HEK293T (cell line): ENCODE measurements around the gene TRAF6.

Experiments used
- ARNT ChIP-seq: fragments of 450-650 bp; IDR thresholded peaks from 2 replicates; pipeline ENCODE4 v1.6.1; 2017; ENCODE audit warnings: mild to moderate bottlenecking
- FOXA1 ChIP-seq: fragments of 450-650 bp; IDR thresholded peaks from 2 replicates; pipeline ENCODE4 v1.6.1; 2016; ENCODE audit warnings: mild to moderate bottlenecking
- HDGF ChIP-seq: fragments of 450-650 bp; IDR thresholded peaks from 2 replicates; pipeline ENCODE4 v1.6.1; 2017; ENCODE audit warnings: antibody characterized with exemption, borderline replicate concordance
- L3MBTL2 ChIP-seq: fragments of 450-650 bp; conservative IDR thresholded peaks from 2 replicates; pipeline ENCODE4 v1.6.1; 2016; ENCODE audit warnings: mild to moderate bottlenecking
- NFRKB ChIP-seq: fragments of 450-650 bp; IDR thresholded peaks from 2 replicates; pipeline ENCODE4 v1.6.1; 2016; ENCODE audit warnings: mild to moderate bottlenecking, moderate library complexity
- PKNOX1 ChIP-seq: fragments of 450-650 bp; IDR thresholded peaks from 2 replicates; pipeline ENCODE4 v1.6.1; 2016
- SP1 ChIP-seq: fragments of 450-650 bp; IDR thresholded peaks from 2 replicates; pipeline ENCODE4 v1.6.1; 2017
- SUZ12 ChIP-seq: fragments of 450-650 bp; IDR thresholded peaks from 2 replicates; pipeline ENCODE4 v1.6.1; 2016; ENCODE audit warnings: mild to moderate bottlenecking
- TARDBP ChIP-seq: fragments of 450-650 bp; IDR thresholded peaks from 2 replicates; pipeline ENCODE4 v1.6.1; 2016
- ZNF384 ChIP-seq: fragments of 450-650 bp; IDR thresholded peaks from 2 replicates; pipeline ENCODE4 v1.6.1; 2016

- no peak for TF ChIP-seq L3MBTL2
- TF ChIP-seq HDGF: no peak
- TF ChIP-seq ARNT: no peak
- TF ChIP-seq FOXA1: no peak
- TF ChIP-seq SUZ12: no peak
- TF ChIP-seq ZNF384: no peak
- no peak for TF ChIP-seq SP1
- no peak for TF ChIP-seq TARDBP
- TF ChIP-seq PKNOX1: no peak
- no peak for TF ChIP-seq NFRKB
These were observed 56.4 kb downstream of the TRAF6 start for GRCh38 chr11:36453678-36454077.
